ENCODE measurements around the gene PTGR2.
"Not testable (repeated sequence)": the region's sequence is repeated elsewhere in the genome, so short reads cannot be mapped to it uniquely, and the experiment has no call there.

The PTGR2 gene

GRCh38 chr14:73916324-73916723 is 64.7 kb downstream of the PTGR2 start:
- no peak for TF ChIP-seq CTCF (IDR thresholded peaks at IDR 0.05; ENCODE audit: low read depth, low read length, missing control alignments)
- no peak for DNase-seq (ENCODE audit: extremely low read depth, low read depth)
- no peak overlapping the region for H3K4me3 ChIP-seq (replicated peaks; ENCODE audit: low read depth, low read length)

GRCh38 chr14:73919457-73919856 is 67.8 kb downstream of the PTGR2 start:
- DNase-seq (ENCODE audit: extremely low read depth, low read depth) = not testable (repeated sequence)

GRCh38 chr14:73924337-73924736 is 72.7 kb downstream of the PTGR2 start:
- no peak for DNase-seq (ENCODE audit: extremely low read depth, low read depth)
- TF ChIP-seq CTCF (IDR thresholded peaks at IDR 0.05; ENCODE audit: low read depth, low read length, missing control alignments) = no peak
- no peak overlapping the region for H3K4me3 ChIP-seq (replicated peaks; ENCODE audit: low read depth, low read length)

More at GRCh38 chr14:73919457-73919856, 67.8 kb downstream of the PTGR2 start:
- H3K4me3 ChIP-seq (replicated peaks; ENCODE audit: low read depth, low read length) = not testable (repeated sequence)

Data from HFF-Myc (cell line).